NCI-H2196 treated with DMSO at 0.1 percent for 48 hours (cell line): ENCODE results near the gene TRIP4.
"Not testable (repeated sequence)": the region's sequence is repeated elsewhere in the genome, so short reads cannot be mapped to it uniquely, and the experiment has no call there.

Experiments
- DNase-seq: peaks from one replicate; lab custom pipeline; 2025; ENCODE audit not compliant: unreplicated experiment; lab: John Stamatoyannopoulos, UW

TRIP4 gene

GRCh38 chr15:64381000-64381751 is 6.5 kb upstream of the TRIP4 start, which contains the start of gene PCLAF:
Gene PCLAF, minus strand, starts transcription at chr15:64381441. Its CDS starts 70 bp downstream, at chr15:64381371.
- peak; percentile 75 for DNase-seq

- no peak for DNase-seq
Observed at GRCh38 chr15:64383760-64384159, 3.9 kb upstream of the TRIP4 start.

- DNase-seq, result no peak
Observed at GRCh38 chr15:64386291-64386690, 1.3 kb upstream of the TRIP4 start.

- DNase-seq, result no peak
Observed at GRCh38 chr15:64389036-64389435, 1.4 kb downstream of the TRIP4 start.

GRCh38 chr15:64392471-64392870 is 4.8 kb downstream of the TRIP4 start:
- not testable (repeated sequence) for DNase-seq

GRCh38 chr15:64396789-64397188 is 9.2 kb downstream of the TRIP4 start:
- DNase-seq, result no peak

- DNase-seq, result no peak
Observed at GRCh38 chr15:64398575-64398974, 10.9 kb downstream of the TRIP4 start.

GRCh38 chr15:64400583-64400982 is 12.9 kb downstream of the TRIP4 start:
- DNase-seq, result no peak

- DNase-seq, result no peak
Observed at GRCh38 chr15:64412216-64412615, 24.6 kb downstream of the TRIP4 start.

- DNase-seq, result no peak
Observed at GRCh38 chr15:64422697-64423096, 35.1 kb downstream of the TRIP4 start.

GRCh38 chr15:64423970-64424369 is 36.3 kb downstream of the TRIP4 start:
- no peak for DNase-seq

- no peak for DNase-seq
Observed at GRCh38 chr15:64425221-64425620, 37.6 kb downstream of the TRIP4 start.

GRCh38 chr15:64426845-64427465 is 39.3 kb downstream of the TRIP4 start:
- no peak for DNase-seq

GRCh38 chr15:64429448-64429847 is 41.8 kb downstream of the TRIP4 start:
- DNase-seq, result no peak

GRCh38 chr15:64430000-64430735 is 42.5 kb downstream of the TRIP4 start:
- DNase-seq, result no peak

- DNase-seq, result no peak
Observed at GRCh38 chr15:64437982-64438381, 50.3 kb downstream of the TRIP4 start.

- DNase-seq, result no peak
Observed at GRCh38 chr15:64438653-64439447, 51.2 kb downstream of the TRIP4 start.

- DNase-seq, result no peak
Observed at GRCh38 chr15:64441852-64442251, 54.2 kb downstream of the TRIP4 start.

GRCh38 chr15:64443016-64443415 is 55.4 kb downstream of the TRIP4 start:
- no peak for DNase-seq

- no peak for DNase-seq
Observed at GRCh38 chr15:64443747-64444621, 56.3 kb downstream of the TRIP4 start.
